ENCODE results near the gene DMD.

The DMD gene

DNA sequence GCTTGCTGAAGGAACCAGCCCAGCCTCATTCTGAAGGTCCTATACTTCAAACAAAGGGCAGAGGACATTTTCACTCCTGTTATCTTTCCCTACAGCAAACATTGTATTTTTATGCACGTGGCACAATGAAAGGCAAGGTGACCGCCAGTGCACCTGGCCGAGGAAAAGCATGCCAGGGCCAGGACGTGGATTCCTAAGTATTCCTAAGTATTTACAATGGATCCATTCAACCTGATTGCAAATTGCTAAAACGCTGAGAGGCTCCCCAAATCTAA, 2011.6 kb downstream of the DMD start:
- DNase-seq: no peak

GRCh38 chrX:31199056-31199839, 2012.1 kb downstream of the DMD start:
- no peak for DNase-seq

DNA sequence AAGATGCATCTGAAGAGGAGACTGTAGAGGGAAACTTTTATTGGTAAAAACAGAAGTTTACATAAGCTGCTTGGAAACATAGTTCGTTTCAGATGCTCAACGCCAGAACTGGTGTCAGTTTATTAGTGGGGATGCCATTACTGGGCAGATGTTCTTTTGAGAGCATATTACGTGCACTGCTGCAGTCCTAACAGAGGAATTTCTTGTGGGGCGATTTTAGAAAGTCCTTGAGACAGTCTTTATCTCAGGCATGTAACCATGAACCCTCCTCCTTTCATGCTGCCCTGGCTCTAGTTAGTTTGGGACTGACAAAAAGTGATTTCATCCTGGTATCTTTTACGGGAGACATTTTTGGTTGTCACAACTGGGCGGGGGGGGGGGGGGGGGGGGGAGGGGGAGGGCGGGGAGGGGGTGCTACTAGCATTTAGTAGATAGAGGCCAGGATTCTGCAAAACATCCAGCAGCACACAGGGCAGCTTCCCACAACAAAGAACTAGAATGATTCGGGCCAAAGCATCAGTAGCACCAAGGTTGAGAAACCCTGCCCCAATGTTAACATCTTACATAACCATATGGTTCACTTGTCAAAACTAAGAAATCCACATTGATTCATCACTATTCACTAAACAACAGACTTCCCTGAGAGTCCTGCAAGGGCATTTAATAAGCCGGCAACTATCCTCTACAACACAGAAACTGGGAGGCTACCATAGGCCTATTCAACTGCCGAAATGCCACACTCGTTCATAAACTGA, 2021.0 kb downstream of the DMD start:
- DNase-seq: no peak

DNA sequence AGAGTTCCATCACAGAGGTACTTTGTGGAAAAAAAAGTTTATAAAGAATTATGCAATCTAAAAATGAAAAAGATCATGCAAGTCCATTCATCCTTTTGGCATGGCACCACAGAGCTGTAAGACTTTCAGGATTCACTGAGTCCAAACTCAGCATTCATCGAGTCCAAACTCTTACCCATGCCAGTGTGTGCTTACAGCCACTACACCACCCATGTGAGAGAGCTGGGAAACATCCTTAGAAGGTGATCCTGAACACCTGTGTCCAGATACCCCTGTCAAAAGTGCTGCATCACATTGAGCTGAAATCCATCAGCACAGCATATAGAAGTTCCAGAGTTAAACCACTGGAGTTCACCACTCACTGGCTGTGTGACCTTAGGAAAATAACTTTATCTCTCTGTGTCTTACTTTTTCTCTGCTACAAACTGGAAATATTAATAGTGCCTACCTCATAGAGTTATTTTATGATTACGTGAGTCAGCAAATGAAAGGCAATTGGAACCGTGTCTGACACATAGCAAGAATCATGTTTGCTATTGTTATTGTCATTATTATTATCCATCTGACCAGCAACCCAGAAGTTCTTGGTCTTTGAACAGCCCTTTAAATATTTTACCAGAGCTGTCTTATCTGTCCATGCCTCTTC, 2024.5 kb downstream of the DMD start:
- DNase-seq: no peak

- no peak for DNase-seq
Measured at GRCh38 chrX:31185884-31186283, 2025.5 kb downstream of the DMD start.

GRCh38 chrX:31181377-31182000, 2029.9 kb downstream of the DMD start:
- DNase-seq: no peak

DNA sequence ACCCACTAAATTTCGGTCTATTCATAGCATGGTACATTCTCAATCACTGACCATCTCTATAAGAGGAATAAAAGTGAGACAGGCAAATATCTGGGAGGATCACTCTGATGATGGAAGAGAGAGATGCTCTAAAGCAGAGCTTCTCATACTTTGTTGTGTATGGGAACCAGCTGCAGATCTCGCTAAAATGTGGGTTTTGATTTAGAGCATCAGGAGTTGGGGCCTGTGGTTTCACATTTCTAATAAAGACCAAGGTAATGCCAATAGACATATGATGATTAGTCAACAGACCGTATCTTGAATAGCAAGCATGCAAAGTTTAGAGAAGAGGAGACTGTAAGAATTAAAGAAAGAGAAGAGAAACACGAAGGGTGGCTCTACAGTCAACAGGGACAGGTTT, 2032.1 kb downstream of the DMD start:
- no peak for DNase-seq

GRCh38 chrX:31178769-31179125, 2032.6 kb downstream of the DMD start:
- DNase-seq: no peak

- DNase-seq: no peak
Measured at GRCh38 chrX:31178064-31178768, 2033.1 kb downstream of the DMD start.

DNA sequence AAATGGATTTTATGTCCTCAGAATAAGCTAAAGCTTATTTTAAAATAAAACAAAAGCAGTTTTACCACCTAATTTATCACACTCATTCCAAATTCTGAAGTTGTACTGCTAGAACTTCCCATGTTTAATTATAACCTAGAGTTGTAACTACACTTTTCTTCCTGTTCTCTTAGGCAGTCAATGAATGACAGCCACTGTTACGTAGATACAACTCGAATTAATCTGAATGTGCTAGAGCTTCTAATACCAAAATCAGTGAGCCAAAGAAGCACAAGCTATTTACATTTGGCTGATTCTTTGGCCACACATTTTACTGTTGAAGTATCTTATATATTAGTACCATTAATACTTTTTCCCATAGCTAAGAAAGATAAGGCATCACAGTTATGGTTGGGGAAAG, 2040.6 kb downstream of the DMD start:
- no peak for DNase-seq

- no peak for DNase-seq
Measured at GRCh38 chrX:31168551-31168950, 2042.8 kb downstream of the DMD start.

DNA sequence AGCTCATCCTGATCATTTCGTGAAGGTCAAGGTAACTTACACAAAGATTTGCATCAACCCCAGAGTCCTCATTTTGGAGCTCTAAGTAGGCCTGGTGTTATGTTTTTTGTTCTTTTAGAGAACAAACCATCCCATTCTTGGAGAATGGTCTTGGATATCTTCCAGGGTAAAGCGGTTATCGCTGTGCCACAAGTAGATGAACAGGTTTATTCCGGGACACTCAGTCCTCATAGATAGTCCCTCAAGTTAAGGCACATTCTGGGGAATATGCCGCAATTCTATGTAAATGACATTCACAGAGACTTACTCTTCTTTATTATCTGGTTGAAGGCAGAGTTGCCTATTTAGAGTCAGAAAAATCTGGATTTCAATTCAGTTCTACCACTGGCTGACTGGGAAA, 2044.5 kb downstream of the DMD start:
- no peak for DNase-seq

DNA sequence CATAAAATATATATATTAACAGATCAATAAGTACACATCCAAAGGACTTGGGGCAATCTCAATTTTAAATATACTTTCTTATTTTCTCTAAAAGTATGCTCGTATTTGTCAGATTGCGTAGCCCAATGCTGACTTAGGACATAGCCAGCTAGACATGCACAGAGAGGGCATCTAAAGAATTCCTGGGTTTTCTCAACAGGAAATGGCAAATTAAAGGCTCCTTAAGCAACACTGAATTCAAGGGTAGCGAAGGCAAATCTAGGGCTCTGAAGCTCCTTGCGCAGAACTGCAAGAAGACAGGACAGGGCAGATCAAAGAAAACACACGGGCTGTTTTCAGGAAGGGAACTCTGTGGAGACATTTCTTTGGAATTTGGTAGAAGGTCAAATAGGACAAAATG, 2044.9 kb downstream of the DMD start:
- no peak for DNase-seq

GRCh38 chrX:31165241-31166035, 2045.9 kb downstream of the DMD start:
- DNase-seq: no peak

DNA sequence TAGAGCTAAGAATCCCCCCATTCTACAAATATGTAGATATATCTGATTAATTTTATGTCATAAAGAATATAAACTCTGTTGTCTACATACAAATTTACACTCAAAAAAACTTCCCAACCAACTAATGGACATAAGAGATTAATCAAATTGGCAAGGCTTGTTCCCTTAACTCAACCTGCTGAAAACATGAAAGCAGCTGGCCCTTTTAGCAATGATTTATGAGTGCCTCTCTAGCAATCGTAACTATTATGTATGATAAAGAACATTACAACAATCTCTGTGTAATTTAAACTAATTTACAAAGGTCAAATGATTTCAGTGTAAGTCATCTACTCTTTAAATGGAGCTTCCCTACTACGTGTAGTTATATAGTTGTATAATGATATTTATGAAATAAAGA, 2056.4 kb downstream of the DMD start:
- DNase-seq: no peak

DNA sequence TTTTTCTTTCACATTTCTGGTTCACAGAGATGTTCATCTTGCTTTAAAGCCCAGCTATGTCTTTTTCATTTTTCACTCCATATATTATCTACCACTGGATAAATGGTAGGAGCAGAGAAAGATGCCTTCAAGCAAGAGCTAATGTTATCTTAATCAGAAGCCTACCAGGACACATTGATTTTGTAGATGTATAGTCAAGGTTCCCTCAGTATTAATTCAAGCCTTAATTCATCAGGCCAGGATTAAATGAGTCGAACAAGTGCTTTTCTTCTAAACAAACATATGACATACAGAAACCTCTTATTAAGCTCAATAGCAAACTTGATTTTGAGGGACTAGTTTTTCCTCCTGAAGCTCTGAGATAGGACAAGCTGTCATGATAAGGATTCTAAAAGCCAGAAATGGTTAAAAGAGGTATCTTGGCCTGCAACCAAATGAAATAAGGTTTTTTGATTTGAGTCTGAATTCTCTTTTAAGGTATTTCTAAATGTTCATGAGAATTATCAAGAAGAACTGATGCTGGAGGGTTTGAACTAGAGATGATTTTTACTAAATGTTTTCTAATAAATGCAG, 2057.8 kb downstream of the DMD start:
- no peak for DNase-seq

DNA sequence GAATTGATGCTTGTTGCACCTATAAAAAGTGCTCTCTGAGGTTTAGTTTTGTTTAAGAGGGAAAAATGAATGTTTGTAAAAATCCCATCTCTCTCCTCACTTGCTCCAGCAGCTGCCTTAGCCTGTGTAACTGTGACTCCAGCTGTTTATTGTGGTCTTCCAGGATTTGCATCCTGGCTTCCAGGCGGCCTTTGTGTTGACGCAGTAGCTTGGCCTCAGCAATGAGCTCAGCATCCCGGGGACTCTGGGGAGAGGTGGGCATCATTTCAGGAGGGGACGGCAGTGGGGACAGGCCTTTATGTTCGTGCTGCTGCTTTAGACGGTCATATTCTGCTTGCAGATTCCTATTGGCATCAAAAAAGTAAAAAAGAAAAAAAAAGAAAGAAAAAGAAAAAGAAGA, 2064.2 kb downstream of the DMD start:
- DNase-seq: no peak

DNA sequence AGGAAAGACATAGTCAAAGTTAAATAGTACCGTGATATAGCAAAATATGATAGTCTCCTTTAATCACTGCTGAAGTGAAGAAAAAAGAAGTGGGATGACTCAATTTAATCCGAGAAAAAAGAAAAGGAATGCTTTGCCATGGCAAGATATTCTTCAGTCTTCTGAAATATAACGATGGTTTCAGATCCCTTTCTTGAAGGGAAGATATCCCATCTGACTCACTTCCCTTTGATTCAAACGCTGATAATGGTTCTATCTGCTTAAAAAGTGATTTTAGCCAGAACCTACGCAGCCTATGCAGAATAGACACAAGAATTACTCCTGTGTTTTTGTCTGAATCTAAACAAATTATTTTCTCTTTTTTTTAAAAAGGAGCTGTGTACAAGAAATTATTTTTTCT, 2071.4 kb downstream of the DMD start:
- no peak for DNase-seq

- no peak for DNase-seq
Measured at GRCh38 chrX:31138124-31138523, 2073.2 kb downstream of the DMD start.

DNA sequence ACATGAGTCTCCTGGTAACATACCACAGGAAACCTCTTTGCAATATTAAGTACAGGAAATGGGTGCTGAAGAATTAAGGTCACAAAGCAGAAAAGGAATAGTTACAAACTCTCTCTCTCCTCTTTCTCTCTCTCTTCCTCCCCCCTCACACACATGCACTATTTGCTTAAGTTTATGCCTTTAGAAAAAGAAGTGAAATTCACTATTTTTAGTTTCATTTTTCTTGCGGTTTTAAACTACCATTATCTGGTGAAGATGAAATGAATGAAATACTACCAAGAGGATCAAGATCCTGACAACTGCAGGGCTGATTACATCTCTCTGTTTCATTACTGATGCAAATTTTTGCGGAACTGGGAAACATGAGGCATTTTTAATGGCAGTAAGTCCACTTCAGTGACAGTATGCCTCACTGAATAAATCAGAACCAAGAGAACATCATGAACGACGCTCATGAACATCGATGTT, 2075.2 kb downstream of the DMD start:
- DNase-seq: no peak

GRCh38 chrX:31132821-31133241, 2078.5 kb downstream of the DMD start:
- no peak for DNase-seq
